CD4-positive, alpha-beta T cell treated with Interferon alpha-2 for 1 hour (primary cell): ENCODE data around the gene KCNH6.

Source experiments
- DNase-seq, 2 donors: peaks; one replicate each; pipeline ENCODE4 v3.0.0-alpha.2; 2020 to 2022

The KCNH6 gene

GRCh38 chr17:63486317-63487013, 36.7 kb upstream of the KCNH6 start:
- DNase-seq, result no peak

DNA sequence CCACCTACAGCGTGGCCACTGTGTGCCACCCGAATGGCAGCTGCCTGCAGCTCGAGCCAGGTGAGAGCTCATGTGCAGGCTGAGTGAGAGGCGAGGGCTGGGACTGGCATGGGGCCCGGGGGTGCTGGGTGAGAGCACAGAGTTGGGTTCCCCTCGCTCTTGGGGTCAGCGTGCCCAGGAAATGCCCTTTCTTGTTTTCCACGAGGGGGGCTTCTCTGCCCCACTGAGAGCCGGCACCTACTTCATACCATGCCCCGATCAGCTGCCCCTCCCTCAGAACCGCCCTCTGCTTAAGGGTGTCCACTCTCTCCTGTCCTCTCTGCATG, 36.2 kb upstream of the KCNH6 start:
- no peak for DNase-seq

- DNase-seq, result no peak
Observed at GRCh38 chr17:63488851-63489250, 34.3 kb upstream of the KCNH6 start.

DNA sequence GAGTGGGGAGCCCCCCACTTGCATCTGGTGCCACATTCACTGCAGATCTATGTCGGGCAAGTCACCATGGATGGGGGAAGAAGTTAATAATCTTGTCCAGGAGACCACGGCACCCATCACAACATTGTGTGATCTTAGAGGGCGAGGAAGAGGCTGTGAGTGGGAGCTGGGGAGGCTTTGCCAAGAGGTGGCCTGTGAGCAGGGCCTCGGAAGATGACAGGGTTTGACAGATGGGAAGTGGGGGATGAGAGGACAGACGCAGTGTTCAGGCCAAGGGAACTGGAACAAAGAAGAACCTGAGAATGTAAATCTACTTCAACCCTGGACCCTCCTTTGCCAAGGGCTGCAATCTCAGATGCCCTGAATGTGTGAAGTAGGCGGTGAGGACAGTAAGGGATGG, 33.9 kb upstream of the KCNH6 start:
- DNase-seq, result no peak

GRCh38 chr17:63490329-63490728, 32.8 kb upstream of the KCNH6 start:
- no peak for DNase-seq

- DNase-seq, result no peak
Observed at GRCh38 chr17:63490858-63491400, 32.2 kb upstream of the KCNH6 start.

- DNase-seq, result no peak
Observed at GRCh38 chr17:63491413-63491812, 31.7 kb upstream of the KCNH6 start.

- no peak for DNase-seq
Observed at GRCh38 chr17:63491977-63492618, 31.1 kb upstream of the KCNH6 start.

GRCh38 chr17:63492940-63493339, 30.2 kb upstream of the KCNH6 start:
- DNase-seq, result no peak

- no peak for DNase-seq
Observed at GRCh38 chr17:63493411-63493810, 29.7 kb upstream of the KCNH6 start.

DNA sequence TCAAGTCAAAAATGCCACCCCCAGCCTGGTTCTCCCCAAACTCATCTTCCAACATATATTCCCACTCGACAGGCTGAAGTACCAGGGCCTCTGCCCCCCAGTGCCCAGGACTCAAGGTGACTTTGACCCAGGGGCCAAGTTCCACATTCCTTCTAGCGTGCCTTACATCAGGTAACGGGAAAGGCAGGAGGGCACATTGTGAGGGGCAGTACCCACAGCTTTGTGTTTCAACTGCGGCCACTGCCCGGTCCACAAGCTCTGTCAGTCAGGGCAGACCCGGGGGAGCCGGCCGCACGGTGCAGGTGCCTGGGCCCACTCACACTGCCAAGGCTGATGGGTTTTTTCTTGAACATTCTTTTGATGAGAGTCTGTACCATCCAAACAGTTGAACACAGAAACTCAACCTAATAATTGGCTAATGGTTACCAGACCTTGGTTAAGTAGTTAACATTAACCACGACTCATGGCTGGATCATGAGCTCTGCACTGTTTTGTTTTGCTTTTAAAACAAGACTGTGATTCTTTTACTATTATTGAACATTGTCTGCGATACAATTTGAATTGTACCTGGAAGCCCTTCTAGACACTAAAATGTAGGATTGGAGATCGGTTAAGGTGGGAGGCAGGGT, 28.7 kb upstream of the KCNH6 start:
- DNase-seq, result no peak

GRCh38 chr17:63495491-63495890, 27.7 kb upstream of the KCNH6 start:
- DNase-seq, result no peak

- DNase-seq, result no peak
Observed at GRCh38 chr17:63496177-63496576, 27.0 kb upstream of the KCNH6 start.

DNA sequence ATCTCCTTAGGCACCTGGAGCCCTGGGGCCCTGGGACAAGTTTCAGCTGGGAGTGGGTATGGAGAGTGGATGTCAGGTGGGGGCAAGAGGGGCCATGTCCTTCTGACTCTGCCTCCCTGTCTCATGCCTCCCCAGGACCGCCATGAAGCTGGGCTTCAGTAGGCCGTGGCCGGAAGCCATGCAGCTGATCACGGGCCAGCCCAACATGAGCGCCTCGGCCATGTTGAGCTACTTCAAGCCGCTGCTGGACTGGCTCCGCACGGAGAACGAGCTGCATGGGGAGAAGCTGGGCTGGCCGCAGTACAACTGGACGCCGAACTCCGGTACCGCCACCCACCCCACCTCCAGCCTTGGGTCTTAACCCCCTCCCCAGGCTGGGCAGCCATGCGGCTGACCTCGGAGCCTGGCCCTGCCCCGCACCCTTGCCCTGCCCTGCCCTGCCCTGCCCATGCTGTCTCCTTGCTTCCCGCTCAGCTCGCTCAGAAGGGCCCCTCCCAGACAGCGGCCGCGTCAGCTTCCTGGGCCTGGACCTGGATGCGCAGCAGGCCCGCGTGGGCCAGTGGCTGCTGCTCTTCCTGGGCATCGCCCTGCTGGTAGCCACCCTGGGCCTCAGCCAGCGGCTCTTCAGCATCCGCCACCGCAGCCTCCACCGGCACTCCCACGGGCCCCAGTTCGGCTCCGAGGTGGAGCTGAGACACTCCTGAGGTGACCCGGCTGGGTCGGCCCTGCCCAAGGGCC, 26.3 kb upstream of the KCNH6 start:
- DNase-seq, result no peak

- DNase-seq, result no peak
Observed at GRCh38 chr17:63497708-63498483, 25.3 kb upstream of the KCNH6 start.

- DNase-seq, result no peak
Observed at GRCh38 chr17:63498626-63499195, 24.4 kb upstream of the KCNH6 start.

- no peak for DNase-seq
Observed at GRCh38 chr17:63500543-63501390, 22.4 kb upstream of the KCNH6 start.

GRCh38 chr17:63503341-63503705, 19.8 kb upstream of the KCNH6 start:
- DNase-seq, result no peak

GRCh38 chr17:63504261-63504660, 18.9 kb upstream of the KCNH6 start:
- no peak for DNase-seq

GRCh38 chr17:63505341-63505740, 17.8 kb upstream of the KCNH6 start:
- DNase-seq, result no peak

DNA sequence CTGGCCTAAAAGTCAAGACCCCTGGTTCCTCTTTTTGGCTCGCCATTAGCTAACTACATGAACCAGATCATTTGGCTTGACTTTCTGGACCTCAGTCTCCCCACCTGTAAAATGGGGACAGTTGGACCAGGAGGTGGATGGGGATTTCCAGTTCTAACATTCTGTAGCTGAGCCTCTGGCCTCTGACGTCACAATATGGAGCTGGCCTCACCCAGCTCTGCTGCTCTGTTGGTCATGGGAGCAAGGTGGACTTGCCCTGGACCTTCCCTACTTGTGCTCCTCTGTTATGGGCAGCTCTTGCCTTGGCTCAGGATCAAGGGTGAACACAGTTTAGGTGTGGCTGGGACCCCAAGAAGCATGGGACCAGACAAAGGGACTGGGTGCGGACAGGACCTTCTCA, 16.5 kb upstream of the KCNH6 start:
- no peak for DNase-seq
